HG03139 (cell line): ENCODE results near the gene ARRDC4.

Source experiments
- ATAC-seq: cut with Tn5 transposase; IDR thresholded peaks from one replicate; pipeline ENCODE4 v1.9.1; 2021; ENCODE audit not compliant: unreplicated experiment

Gene ARRDC4, protein sequence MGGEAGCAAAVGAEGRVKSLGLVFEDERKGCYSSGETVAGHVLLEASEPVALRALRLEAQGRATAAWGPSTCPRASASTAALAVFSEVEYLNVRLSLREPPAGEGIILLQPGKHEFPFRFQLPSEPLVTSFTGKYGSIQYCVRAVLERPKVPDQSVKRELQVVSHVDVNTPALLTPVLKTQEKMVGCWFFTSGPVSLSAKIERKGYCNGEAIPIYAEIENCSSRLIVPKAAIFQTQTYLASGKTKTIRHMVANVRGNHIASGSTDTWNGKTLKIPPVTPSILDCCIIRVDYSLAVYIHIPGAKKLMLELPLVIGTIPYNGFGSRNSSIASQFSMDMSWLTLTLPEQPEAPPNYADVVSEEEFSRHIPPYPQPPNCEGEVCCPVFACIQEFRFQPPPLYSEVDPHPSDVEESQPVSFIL

GRCh38 chr15:97960364-97961066 lies at the start of gene ARRDC4:
ARRDC4 (plus strand) TSS chr15:97960703; CDS start chr15:97960862, 159 bp downstream.
- ATAC-seq = peak; percentile 93

DNA sequence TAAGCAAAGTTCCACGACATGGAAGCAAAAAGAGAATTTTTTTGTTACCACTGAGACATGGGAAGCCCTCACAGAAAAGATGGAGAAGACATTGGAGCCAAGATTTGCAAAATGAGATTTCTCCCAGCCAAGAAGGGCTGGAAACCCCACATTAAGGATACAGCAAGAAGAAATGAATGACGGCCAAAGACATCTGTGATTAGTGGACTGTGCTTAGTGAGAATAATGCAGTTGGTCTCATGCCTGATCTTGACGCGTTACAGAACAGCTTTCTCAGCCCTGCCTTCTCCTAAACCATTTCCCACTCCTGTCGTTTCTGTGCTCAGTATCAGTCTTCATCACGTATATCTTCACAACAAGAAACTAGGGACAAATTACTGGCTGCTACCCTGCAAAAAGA lies 45.8 kb upstream of the ARRDC4 start:
- no peak for ATAC-seq

DNA sequence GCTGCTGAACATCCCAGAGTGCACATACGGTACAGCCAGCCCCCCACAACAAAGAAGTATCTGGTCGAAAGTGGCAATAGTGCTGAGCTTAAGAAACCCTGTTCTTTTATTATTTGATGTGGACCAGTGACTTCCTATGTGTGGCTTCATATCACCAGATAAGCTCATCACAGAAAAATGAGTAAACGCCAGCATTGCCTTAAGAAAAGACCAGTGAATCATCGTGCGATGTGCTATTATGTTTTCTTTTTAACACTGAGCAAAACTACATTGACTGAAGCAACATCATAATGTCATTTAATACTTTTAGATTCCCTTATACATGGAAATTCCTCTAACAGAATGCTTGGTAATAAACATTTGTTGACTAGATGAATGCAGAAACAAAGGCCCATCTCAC lies 45.2 kb upstream of the ARRDC4 start:
- ATAC-seq = no peak

DNA sequence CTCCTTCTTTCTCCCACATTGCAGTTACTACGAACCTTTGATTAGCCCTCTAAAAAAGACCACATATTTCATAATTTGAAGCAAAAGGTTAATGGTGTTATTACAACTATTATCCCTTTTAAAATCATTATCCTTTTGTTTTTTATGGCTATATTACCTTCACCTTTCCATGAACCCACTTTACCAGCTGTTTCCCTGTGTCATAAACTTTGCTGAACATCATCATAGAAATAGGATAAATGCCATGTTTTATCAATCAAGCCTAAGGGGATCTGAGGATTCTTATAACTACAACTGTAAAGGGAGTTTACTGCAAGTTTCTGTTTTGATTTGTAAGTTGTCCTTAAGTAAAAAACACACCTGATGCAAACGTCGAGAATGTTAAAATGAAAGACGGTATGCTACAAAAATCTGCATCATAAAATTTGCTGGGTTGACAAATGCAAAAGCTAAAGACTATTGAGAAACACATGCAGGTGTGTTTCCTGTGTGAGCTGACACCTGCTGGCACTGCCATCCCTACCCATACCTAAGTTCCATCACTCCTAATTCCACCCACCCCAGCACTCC lies 39.1 kb upstream of the ARRDC4 start:
- no peak for ATAC-seq

GRCh38 chr15:97929456-97930229 lies 30.9 kb upstream of the ARRDC4 start:
- ATAC-seq = no peak

- ATAC-seq = no peak
Observed at GRCh38 chr15:97930230-97930629, 30.3 kb upstream of the ARRDC4 start.

DNA sequence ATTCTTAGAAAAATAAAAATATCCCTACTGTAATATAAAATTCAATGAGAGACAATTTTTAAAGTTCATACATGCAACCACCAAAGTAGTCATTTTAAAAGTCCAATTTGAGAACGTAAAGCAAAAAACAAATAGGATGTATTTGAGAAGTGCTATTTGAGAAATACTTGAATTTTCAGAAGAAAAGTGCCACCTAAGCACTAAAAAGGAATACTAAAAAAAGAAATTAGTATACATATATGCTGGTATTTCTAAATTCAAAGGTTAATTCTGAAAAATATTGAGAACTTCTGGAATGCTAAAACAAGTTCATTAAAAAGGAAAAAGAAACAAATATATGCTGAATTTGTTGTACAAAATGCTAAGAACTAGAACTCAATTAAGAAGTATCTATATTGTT lies 29.2 kb upstream of the ARRDC4 start:
- no peak for ATAC-seq

DNA sequence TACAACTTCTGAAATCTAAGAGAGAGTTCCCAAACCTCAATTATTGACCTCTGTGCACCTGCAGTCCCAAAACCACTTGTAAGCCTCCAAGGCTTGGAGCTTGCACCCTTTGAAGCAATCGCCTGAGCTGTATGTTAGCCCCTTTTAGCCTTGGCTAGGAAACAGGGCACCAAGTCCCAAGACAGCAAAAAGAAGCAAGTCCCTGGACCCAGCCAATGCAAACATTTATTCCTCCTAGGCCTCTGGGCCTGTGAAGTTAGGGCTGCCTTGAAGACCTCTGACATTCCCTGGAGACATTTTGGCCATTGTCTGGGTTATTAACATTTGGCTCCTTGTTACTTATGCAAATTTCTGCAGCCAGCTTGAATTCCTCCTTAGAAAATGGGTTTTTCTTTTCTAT lies 26.9 kb upstream of the ARRDC4 start:
- no peak for ATAC-seq

DNA sequence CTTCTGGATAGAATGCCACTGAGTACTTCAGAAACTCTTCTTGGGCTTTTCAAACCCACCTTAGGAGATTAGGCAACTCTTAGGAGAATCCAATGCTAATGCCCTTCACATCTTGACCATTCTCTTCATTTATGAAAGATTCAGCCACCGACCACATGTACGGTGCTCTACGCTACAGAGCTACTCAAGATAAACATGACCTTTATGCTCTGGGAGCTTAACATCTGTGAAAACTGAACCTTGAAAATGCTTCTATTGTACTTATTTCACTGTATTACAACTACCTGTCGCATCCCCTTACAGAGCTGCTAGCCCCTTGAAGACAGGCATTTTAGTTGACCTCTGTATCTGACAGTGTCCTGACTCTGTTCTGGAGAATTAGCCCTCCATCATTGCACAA lies 19.5 kb upstream of the ARRDC4 start:
- ATAC-seq = no peak

- no peak for ATAC-seq
Observed at GRCh38 chr15:97941572-97941971, 18.9 kb upstream of the ARRDC4 start.

- no peak for ATAC-seq
Observed at GRCh38 chr15:97944724-97945123, 15.8 kb upstream of the ARRDC4 start.

- ATAC-seq = no peak
Observed at GRCh38 chr15:97947465-97948260, 12.8 kb upstream of the ARRDC4 start.

DNA sequence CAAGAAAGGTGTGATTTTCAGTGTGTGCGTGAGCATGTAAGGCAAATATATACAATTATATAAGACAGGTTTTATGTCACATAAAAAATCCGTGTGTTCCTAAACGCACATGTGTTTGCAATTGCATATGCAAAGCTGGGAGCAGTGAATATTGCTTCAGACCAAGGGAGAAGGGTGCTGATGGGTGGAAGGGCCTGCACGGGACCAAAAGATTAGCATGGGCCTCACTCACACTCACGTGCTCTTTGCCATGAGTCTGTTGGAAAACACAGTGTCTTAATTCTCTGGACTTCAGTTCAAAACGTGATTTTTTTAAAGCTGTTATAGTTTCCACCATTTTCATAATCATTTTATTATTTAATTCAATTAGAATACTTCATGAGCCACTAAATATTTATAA lies 7.2 kb upstream of the ARRDC4 start:
- ATAC-seq = no peak

DNA sequence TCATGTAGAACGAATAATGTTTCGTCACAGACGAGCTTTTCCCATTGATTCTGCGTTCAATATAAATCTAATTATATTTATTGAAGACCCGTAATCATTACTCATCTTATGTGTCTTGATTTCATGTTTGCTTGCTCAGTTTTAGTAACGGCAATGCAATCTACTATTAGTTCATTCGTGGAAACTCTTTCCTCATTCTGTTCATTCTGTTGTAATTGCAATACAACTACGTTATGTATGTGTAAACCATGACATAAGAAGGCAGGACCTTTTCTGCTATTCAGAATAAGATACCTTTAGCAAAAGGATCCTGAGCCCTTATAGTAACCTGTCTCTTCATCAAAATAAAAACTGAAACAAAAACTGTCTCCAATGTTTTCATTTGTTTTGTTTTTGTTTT lies 6.8 kb upstream of the ARRDC4 start:
- no peak for ATAC-seq

- no peak for ATAC-seq
Observed at GRCh38 chr15:97955035-97955434, 5.5 kb upstream of the ARRDC4 start.

DNA sequence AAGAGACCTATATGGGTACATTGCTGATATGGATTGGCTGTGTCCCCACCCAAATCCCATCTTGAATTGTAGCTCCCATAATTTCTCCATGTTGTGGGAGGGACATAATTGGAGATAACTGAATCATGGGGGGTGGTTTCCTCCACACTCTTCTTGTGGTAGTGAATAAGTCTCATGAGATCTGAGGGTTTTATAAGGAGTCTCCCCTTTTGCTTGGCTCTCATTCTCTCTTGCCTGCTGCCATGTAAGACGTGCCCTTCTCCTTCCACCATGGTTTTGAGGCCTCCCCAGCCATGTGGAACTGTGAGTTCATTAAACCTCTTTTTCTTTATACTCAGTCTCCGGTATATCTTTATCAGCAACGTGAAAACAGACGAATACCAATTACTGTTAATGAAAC lies 5.0 kb upstream of the ARRDC4 start:
- no peak for ATAC-seq

GRCh38 chr15:97959724-97960363 lies 659 bp upstream of the ARRDC4 start:
- no peak for ATAC-seq

GRCh38 chr15:97961067-97961954 lies 808 bp downstream of the ARRDC4 start:
- ATAC-seq = no peak

GRCh38 chr15:97962263-97962662 lies 1.8 kb downstream of the ARRDC4 start:
- no peak for ATAC-seq
